Skin epidermis (tissue), 12 donors: Measurements from ENCODE around the gene SLC25A13.
"Not testable (repeated sequence)": the region's sequence is repeated elsewhere in the genome, so short reads cannot be mapped to it uniquely, and the experiment has no call there.

ENCODE experiments used
- H3K27ac ChIP-seq, 21 experiments: fragments of 200-600 bp; sonication (generic) in 11 of 21; one replicate each; pipeline ENCODE4 v1.5.0; 2020; ENCODE audit warnings: mild to moderate bottlenecking in 3 of 21, inconsistent platforms in 2 of 21, moderate library complexity in 2 of 21
- H3K4me3 ChIP-seq, 7 experiments: fragments of 200-600 bp; sonication (generic) in 2 of 7; one replicate each; pipeline ENCODE4 v1.5.0; 2020; ENCODE audit warnings: inconsistent platforms in 2 of 7, mild to moderate bottlenecking in 2 of 7, moderate library complexity in 1 of 7

The SLC25A13 gene

GRCh38 chr7:96182424-96183158 is 139.3 kb downstream of the SLC25A13 start:
- H3K4me3 ChIP-seq, result no peak overlapping the region

DNA sequence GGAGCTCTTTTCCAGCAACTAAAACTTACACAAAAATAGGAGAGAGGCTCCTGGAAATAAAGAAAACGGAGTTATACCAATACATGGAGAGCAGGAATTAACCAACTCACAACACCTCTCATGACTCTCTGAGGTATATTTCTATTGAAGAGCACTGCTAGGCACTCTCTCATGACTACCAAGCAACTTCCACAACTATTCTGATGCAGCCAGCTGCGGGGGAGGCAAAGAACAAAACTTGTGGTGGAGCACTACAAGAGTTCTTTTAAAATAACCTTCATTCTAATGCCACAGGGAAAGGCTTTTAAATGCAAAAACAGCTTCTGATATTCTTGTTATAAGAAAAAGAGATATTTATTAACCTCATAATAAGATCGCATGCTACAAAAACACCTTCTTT is 140.7 kb downstream of the SLC25A13 start:
- H3K27ac ChIP-seq, result no peak overlapping the region
- H3K4me3 ChIP-seq, result no peak overlapping the region

More at GRCh38 chr7:96182424-96183158, 139.3 kb downstream of the SLC25A13 start:
- H3K27ac ChIP-seq, result no peak overlapping the region

DNA sequence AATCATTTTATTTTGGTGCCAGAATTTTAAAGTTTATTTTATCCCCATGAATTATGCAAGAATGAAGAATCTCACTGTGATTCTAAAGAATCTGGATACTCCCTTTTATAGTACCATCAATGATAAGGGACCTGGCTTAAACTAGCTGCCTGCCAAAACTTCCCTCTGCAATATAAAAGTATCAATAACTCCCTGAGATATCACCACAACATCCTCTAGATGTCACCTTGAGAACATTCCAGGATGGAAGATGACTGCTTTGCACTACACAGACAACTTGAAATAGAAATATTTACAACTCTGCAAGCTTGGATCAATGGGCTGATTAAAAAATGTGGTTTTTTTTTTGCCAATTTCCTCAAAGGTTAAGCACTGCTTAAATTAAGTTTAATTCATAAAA is 142.1 kb downstream of the SLC25A13 start:
- Histone ChIP-seq H3K4me3 (no peak overlapping the region), H3K27ac (no peak overlapping the region)

DNA sequence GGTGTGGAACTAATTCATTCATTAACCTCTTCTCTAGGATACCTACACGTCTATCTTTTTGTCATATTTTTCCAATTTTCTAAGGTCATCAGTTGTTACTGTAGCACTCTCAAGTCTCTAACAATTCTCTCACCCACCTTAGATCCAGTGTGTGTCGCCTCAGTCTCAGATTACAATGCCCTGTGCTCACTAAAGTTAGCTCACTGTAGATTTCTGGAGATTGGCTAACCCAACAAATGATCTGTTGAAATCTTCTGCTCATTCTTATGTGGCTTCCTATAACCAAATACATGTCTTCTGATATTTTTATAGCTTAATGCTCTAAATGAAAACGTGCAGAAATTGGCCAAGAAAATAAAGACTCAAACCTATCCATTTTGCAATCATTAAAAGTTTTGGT is 142.6 kb downstream of the SLC25A13 start:
- H3K4me3 ChIP-seq, result no peak overlapping the region
- H3K27ac ChIP-seq, result no peak overlapping the region

- Histone ChIP-seq H3K4me3 (no peak overlapping the region), H3K27ac (no peak overlapping the region)
Observed at GRCh38 chr7:96178581-96178980, 143.3 kb downstream of the SLC25A13 start.

GRCh38 chr7:96177353-96177752 is 144.5 kb downstream of the SLC25A13 start:
- H3K27ac ChIP-seq, result no peak overlapping the region
- no peak overlapping the region for H3K4me3 ChIP-seq

DNA sequence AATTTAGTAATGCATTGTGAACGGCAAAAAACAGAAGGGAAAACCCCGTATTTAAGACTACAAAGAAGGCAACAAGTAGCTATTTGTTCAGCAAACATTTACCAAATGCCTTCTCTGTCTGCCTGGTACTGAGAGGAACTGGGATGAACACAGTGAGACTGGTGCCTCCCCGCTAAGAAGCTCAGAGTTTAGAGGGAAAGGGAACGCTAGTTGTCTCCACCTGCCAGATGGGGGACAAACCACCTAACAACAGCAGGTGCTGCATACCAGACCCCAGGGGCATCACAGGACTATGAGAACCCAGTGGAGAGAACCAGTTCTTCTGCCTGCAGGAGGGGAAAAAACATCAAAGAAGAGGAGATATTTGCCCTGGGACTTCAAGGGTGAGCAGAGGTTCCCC is 147.1 kb downstream of the SLC25A13 start:
- Histone ChIP-seq H3K4me3 (no peak overlapping the region), H3K27ac (no peak overlapping the region)

GRCh38 chr7:96173781-96174180 is 148.1 kb downstream of the SLC25A13 start:
- H3K27ac ChIP-seq, result no peak overlapping the region
- H3K4me3 ChIP-seq, result no peak overlapping the region

DNA sequence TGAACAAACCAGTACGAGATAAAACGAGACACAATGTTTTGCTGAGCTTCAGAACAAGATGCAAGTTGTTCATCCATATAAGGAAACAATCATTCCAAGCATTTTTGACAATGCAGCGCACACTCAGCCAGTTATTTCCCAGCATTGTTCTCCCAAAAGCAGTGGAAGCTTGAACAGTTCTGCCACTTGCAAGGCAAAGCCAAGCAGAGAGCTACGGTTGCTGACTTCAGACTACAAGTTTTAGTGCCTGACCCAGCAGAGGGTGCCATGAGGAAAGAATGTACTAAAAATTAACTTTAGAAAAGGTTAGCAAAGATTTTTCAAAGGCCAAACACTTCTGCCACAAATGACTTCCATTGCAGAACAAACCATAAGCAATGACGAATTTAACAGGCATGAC is 152.5 kb downstream of the SLC25A13 start:
- Histone ChIP-seq H3K4me3 (no peak overlapping the region), H3K27ac (no peak overlapping the region)

DNA sequence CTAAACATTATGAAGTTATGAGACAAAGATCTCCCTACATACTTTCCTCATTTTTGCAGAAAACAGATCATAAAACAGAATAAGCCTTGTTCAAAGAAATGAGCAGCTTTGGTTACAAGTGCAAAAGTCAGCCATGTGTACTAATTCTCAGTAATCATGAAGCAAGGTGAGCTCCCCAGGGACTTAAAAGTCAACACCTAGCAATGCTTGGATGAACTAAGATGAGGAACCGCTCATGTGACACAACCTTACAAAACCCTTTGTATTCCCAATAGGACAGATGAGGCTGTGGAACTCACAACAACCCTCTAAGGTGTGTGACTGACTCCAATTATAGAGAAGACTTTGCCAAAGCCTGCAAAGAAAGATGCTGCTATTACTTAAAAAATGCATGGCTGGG is 154.5 kb downstream of the SLC25A13 start:
- H3K27ac ChIP-seq, result no peak overlapping the region
- H3K4me3 ChIP-seq, result no peak overlapping the region

DNA sequence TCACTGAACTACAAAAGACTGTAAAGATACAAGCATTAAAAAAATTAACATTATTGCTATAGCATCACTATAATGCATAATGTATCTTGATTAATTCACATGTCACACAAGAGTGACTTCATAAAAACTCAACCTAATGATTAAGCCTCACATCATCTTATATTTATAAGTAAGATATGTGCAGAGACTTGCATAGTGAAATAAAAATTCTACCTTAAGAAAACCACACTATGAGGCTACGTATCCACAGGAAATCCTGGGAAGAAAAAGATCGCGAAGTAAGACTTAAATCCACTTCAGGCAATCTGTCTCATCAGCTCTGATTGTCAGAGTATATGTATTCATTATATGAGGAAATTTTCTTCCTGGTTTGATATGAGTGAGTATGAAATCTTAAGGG is 160.0 kb downstream of the SLC25A13 start:
- H3K4me3 ChIP-seq, result no peak overlapping the region
- H3K27ac ChIP-seq, result no peak overlapping the region

DNA sequence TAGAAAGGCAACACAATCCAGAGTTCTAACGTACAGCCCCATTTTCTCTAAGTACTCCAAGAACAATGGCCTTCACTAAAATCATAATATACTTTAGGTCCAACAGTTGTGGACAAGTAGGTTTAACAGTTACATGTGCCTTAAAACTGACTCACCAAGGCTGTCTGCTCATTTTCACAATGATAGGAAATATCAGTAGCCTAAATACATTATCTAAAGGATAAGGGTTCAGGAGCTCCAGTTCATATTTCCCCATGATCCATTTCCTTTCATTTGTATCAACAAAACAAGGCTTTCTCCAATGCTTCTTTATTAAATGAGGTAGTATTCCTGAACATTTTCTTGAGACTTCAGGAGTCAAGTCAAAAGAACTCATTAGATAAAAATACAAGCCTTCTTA is 164.0 kb downstream of the SLC25A13 start:
- H3K4me3 ChIP-seq, result no peak overlapping the region
- H3K27ac ChIP-seq, result no peak overlapping the region

DNA sequence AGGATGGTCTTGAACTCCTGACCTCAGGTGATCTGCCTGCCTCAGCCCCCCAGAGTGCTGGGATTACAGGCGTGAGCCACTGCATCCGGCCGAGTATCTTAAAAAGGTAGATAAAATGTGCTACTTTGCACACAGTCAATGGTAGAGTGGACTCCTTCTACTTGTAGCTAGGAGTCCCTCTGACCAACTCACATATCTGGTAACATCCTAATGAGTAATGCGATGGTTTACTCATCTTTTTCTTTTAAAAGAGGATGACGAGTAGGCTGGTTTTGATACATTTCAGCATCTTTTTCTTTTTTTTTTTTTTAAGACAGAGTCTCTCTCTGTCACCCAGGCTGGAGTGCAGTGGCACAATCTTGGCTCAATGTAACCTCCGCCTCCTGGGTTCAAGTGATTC is 167.4 kb downstream of the SLC25A13 start:
- not testable (repeated sequence) for H3K4me3 ChIP-seq, H3K27ac ChIP-seq

- no peak overlapping the region for H3K27ac ChIP-seq
Observed at GRCh38 chr7:96152706-96153105, 169.2 kb downstream of the SLC25A13 start.

GRCh38 chr7:96151889-96152288 is 170.0 kb downstream of the SLC25A13 start:
- Histone ChIP-seq H3K27ac (no peak overlapping the region), H3K4me3 (no peak overlapping the region)

More at GRCh38 chr7:96152706-96153105, 169.2 kb downstream of the SLC25A13 start:
- no peak overlapping the region for H3K4me3 ChIP-seq

GRCh38 chr7:96144260-96144526 is 177.7 kb downstream of the SLC25A13 start:
- H3K4me3 ChIP-seq, result no peak overlapping the region
- H3K27ac ChIP-seq, result no peak overlapping the region

- no peak overlapping the region for H3K27ac ChIP-seq
- no peak overlapping the region for H3K4me3 ChIP-seq
Observed at GRCh38 chr7:96143495-96144259, 178.2 kb downstream of the SLC25A13 start.

- no peak overlapping the region for H3K27ac ChIP-seq
- no peak overlapping the region for H3K4me3 ChIP-seq
Observed at GRCh38 chr7:96136600-96137239, 185.2 kb downstream of the SLC25A13 start.

DNA sequence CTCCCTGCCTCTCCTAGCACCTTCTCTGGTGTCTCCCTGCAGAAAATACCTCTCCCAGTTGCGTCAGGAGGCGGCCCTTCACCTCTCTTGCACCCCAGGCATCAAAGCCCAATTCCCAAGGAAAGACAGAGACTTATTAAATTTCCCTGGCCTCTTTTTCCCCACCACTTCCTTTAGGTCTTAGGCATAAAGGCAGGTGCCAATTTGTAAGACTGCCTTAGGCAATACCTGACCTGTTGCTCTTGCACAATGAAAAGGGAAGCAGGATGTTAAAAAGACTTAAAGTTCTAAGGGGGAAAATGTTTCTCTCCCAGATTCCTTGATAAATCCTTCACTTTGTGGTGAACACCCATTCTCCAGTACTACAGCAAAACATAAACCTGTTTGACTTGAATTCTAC is 186.7 kb downstream of the SLC25A13 start:
- Histone ChIP-seq H3K27ac (no peak overlapping the region), H3K4me3 (no peak overlapping the region)

DNA sequence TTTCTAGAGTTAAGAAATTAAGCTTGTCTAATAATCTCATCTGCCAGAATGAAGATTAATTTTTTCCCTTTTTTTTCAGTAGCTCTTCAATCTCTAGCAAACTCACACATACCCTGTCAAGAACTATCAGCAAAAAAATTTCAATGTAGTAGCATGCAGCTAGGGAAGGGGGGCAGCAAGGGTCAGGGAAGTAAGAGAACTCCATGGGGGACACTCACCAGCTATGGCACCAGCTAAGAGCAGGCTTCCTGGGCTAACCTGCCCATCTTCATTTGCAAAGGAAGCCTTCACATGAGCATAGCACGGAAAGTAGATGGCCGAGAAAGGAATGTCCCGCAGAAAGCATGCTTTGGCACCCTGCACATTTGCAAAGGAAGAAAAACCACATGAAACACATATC is 190.4 kb downstream of the SLC25A13 start:
- Histone ChIP-seq H3K27ac (no peak overlapping the region), H3K4me3 (no peak overlapping the region)

- H3K27ac ChIP-seq, result no peak overlapping the region
- H3K4me3 ChIP-seq, result no peak overlapping the region
Observed at GRCh38 chr7:96127746-96128145, 194.2 kb downstream of the SLC25A13 start.
